Fibroblast of lung (primary cell): ENCODE results near the gene FOXA3.

ENCODE experiments used
- CTCF ChIP-seq, 2 donors: IDR thresholded peaks in 1 of 2; conservative IDR thresholded peaks in 1 of 2; 1 replicate in 1 of 2; 2 replicates in 1 of 2; pipeline ENCODE4 v1.5.1; 2011 to 2012; ENCODE audit warnings: low read length in 2 of 2, control low read depth in 1 of 2, inconsistent platforms in 1 of 2, low read depth in 1 of 2, mild to moderate bottlenecking in 1 of 2
- EZH2 ChIP-seq: IDR thresholded peaks from 2 replicates; pipeline ENCODE4 v1.5.1; 2012; ENCODE audit warnings: low read length, control low read depth, mild to moderate bottlenecking; ENCODE audit errors: missing control alignments

GRCh38 chr19:45842198-45842597 lies 21.9 kb upstream of the FOXA3 start:
- TF ChIP-seq CTCF (conservative IDR thresholded peaks at IDR 0.05 in 1 of 2, IDR thresholded peaks at IDR 0.05 in 1 of 2; ENCODE audit: low read depth in 1 of 2, low read length in 2 of 2) (no peak), EZH2 (no peak)
